Measurements from ENCODE around the gene CDC25B.

The CDC25B gene

DNA sequence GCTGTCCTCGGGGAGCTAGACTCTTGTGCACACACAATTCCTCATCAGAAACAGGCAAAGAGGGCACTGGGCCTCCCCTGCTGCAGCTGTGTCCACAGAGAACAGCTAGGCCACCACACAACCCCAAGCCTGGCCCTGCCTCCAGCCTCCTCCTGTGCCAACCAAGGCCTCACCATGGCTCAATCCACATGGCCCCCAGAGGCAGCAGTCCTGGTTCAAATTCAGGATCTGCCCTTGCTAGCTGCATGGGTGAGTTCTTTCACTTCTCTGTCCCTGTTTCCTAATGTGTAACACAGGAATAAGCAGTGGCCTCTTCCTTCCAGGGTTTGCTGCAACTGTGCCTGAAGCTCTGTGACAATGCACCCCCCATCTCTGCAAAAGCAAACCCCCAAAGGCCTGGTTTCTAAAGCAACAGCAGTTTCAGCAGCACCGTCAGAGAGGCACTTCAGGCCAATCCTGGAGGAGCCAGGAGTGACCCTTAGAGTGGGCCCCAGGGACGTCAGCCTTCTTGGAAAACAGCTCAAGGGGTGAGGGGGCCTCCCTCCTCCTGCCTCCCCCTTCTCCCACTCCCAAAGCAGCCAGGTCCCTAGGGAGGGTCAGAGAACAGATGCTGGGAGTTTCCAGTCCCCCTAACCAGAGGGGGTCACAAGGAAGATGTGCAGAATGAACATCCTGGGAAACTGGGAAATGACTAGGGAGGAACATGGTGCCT lies 30.8 kb upstream of the CDC25B start:
- Histone ChIP-seq H3K9me3 (no peaks in the 10 kb centered on the region), H3K36me3 (no peaks in the 10 kb centered on the region), H3K4me3 (no peak overlapping the region), H3K27ac (no peak overlapping the region), H3K27me3 (no peaks in the 10 kb centered on the region), H3K4me1 (peaks cover 0 to 22% (median 19%) of the 10 kb centered on the region in 4 donors)
- TF ChIP-seq, protein P1, sequence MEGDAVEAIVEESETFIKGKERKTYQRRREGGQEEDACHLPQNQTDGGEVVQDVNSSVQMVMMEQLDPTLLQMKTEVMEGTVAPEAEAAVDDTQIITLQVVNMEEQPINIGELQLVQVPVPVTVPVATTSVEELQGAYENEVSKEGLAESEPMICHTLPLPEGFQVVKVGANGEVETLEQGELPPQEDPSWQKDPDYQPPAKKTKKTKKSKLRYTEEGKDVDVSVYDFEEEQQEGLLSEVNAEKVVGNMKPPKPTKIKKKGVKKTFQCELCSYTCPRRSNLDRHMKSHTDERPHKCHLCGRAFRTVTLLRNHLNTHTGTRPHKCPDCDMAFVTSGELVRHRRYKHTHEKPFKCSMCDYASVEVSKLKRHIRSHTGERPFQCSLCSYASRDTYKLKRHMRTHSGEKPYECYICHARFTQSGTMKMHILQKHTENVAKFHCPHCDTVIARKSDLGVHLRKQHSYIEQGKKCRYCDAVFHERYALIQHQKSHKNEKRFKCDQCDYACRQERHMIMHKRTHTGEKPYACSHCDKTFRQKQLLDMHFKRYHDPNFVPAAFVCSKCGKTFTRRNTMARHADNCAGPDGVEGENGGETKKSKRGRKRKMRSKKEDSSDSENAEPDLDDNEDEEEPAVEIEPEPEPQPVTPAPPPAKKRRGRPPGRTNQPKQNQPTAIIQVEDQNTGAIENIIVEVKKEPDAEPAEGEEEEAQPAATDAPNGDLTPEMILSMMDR (IDR thresholded peaks at IDR 0.05), result no peak
- intact Hi-C loops (cut with DNase I; ENCODE audit: low total_unique reads), result no loop called here
- DNase-seq, result no peak

GRCh38 chr20:3766422-3767109 lies 29.5 kb upstream of the CDC25B start:
- TF ChIP-seq, protein P1 (IDR thresholded peaks at IDR 0.05), result no peak
- Histone ChIP-seq H3K27me3 (no peaks in the 10 kb centered on the region), H3K4me3 (peak overlapping the region; percentile 74 to 81), H3K4me1 (peaks cover 0 to 22% (median 19%) of the 10 kb centered on the region in 4 donors), H3K27ac (peak overlapping the region in 1 of 2 donors; percentile 96), H3K9me3 (no peaks in the 10 kb centered on the region), H3K36me3 (no peaks in the 10 kb centered on the region)
- no peak for DNase-seq
- intact Hi-C loops (cut with DNase I; ENCODE audit: low total_unique reads), result loop anchor here (2.0 kb wide), 1 partner anchor 14 kb away; the partner anchor contains the start of gene SPEF1

GRCh38 chr20:3767110-3767426 lies 29.0 kb upstream of the CDC25B start:
- peak in 1 of 2 donors; percentile 71 for DNase-seq
- intact Hi-C loops (cut with DNase I; ENCODE audit: low total_unique reads), result loop anchor here (2.0 kb wide), 1 partner anchor 14 kb away; the partner anchor contains the start of gene SPEF1
- TF ChIP-seq, protein P1 (IDR thresholded peaks at IDR 0.05), result no peak
- no peaks in the 10 kb centered on the region for H3K9me3 ChIP-seq
- peak overlapping the region; percentile 74 to 81 for H3K4me3 ChIP-seq
- H3K4me1 ChIP-seq, result peaks cover 0 to 22% (median 19%) of the 10 kb centered on the region in 4 donors
- H3K27ac ChIP-seq, result peak overlapping the region; percentile 43 to 96
- no peaks in the 10 kb centered on the region for H3K36me3 ChIP-seq
- no peaks in the 10 kb centered on the region for H3K27me3 ChIP-seq

DNA sequence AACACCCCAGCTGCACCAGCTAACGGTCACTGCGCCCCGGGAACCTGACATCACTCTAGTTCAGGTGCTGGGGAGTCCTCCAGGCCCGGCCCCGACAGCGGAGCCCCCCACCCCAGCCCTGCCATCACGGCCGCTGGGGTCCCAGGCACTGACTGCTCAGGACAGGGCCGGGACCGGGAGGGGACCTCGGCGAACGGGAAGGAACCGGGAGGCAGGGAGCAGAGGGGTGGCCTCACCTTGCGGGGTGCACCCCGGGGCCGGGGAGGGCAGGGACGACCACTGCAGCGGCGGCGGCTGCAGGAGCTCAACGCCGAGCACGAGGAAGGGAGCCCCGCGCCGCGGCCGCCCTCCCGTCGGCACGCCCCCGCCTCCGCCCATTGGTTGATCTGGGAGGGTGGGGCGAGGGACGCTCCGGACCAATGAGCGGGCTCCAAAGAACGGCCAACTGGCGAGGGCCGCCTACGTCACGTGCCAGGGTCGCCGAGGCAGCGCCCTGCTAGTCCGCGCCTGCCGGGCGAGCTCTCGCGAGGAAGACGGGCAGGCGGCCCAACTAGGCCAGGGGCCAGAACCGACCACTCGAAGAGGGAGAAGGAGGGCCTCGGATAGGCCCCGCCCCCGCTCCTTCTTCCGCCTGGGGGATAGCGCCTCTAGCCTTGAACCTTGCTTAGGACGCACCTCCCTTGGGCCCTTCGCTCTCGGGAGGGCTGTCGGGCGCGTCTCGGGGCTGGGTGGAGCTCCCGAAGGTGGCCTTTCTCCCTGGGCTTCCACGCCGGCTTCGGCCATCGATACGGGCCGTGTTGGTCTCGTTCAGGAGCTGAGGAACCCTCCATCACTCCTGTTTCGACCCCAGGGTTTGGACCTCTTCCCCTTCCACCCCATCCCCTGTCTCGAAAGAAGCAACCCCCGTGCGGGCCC lies 28.4 kb upstream of the CDC25B start, which contains the start of gene ADISSP:
Gene ADISSP, minus strand, starts transcription at position 327 of the 915 bp plus-strand sequence. CDS start 7,653 bp downstream, outside the sequence.
- TF ChIP-seq, protein P1 (IDR thresholded peaks at IDR 0.05), result peak in 1 of 2 experiments; percentile 9
- H3K9me3 ChIP-seq, result no peaks in the 10 kb centered on the region
- peak; percentile 98 to 100 for DNase-seq
- intact Hi-C loops (cut with DNase I; ENCODE audit: low total_unique reads), result loop anchor here (2.0 kb wide), 1 partner anchor 13 kb away; the partner anchor contains the start of gene SPEF1
- no peaks in the 10 kb centered on the region for H3K27me3 ChIP-seq
- peak within 1 kb of the TSS; percentile 74 to 81 for H3K4me3 ChIP-seq
- H3K36me3 ChIP-seq, result no peaks in the 10 kb centered on the region
- H3K4me1 ChIP-seq, result peaks cover 0 to 22% (median 19%) of the 10 kb centered on the region in 4 donors
- peak within 1 kb of the TSS; percentile 93 to 96 for H3K27ac ChIP-seq

Data from tibial artery (tissue), 4 donors.